Astrocyte (in vitro differentiated cells and primary cell): ENCODE measurements around the gene RMI2. TPM values are rescaled to one million over a fixed set of nuclear protein-coding genes. Genes with fewer than 3 reads are reported as not detected.

ENCODE experiments used
- DNase-seq: peaks from one replicate; pipeline ENCODE4 v3.0.0-alpha.2; 2010; ENCODE audit warnings: low read depth
- FAIRE-seq: peaks from 2 replicates; lab custom pipeline; 2011; peaks lifted over from hg19 to GRCh38; lab: Jason Lieb, UNC
- H2AFZ ChIP-seq: 2 replicates; pipeline ENCODE4 v1.6.0; 2012; ENCODE audit warnings: low read depth, low read length, inconsistent platforms
- H3K27ac ChIP-seq: 2 replicates; pipeline ENCODE4 v1.5.1; 2011; ENCODE audit warnings: low read depth, low read length, inconsistent platforms
- H3K27me3 ChIP-seq: 2 replicates; pipeline ENCODE4 v1.6.0; 2011; ENCODE audit warnings: low read length, inconsistent platforms; ENCODE audit not compliant: insufficient read depth
- H3K36me3 ChIP-seq: 2 replicates; pipeline ENCODE4 v1.5.1; 2011; ENCODE audit warnings: low read length, inconsistent platforms; ENCODE audit not compliant: insufficient read depth
- H3K4me1 ChIP-seq: 2 replicates; pipeline ENCODE4 v1.5.1; 2011; ENCODE audit warnings: low read length, inconsistent platforms; ENCODE audit not compliant: insufficient read depth
- H3K4me2 ChIP-seq: 2 replicates; pipeline ENCODE4 v1.6.0; 2012; ENCODE audit warnings: low read length, inconsistent platforms
- H3K4me3 ChIP-seq: 2 replicates; pipeline ENCODE4 v1.5.1; 2011; ENCODE audit warnings: low read depth, mild to moderate bottlenecking, low read length, inconsistent platforms; ENCODE audit not compliant: insufficient read depth
- H3K79me2 ChIP-seq: 2 replicates; pipeline ENCODE4 v1.6.0; 2012; ENCODE audit warnings: mild to moderate bottlenecking, low read length, inconsistent platforms; ENCODE audit not compliant: insufficient read depth
- H3K9ac ChIP-seq: 2 replicates; pipeline ENCODE4 v1.6.0; 2012; ENCODE audit warnings: mild to moderate bottlenecking, low read length, inconsistent platforms
- H3K9me3 ChIP-seq: 2 replicates; pipeline ENCODE4 v1.5.1; 2012; ENCODE audit warnings: low read depth, mild to moderate bottlenecking, low read length, inconsistent platforms; ENCODE audit not compliant: insufficient read depth
- H4K20me1 ChIP-seq: 2 replicates; pipeline ENCODE4 v1.6.0; 2012; ENCODE audit warnings: low read length, inconsistent platforms; ENCODE audit not compliant: insufficient read depth
- H3K27ac Mint-ChIP-seq: one replicate; pipeline ENCODE4 v1.8.0; 2021; ENCODE audit warnings: mild to moderate bottlenecking, mixed read lengths; ENCODE audit not compliant: unreplicated experiment
- H3K27me3 Mint-ChIP-seq: one replicate; pipeline ENCODE4 v1.8.0; 2021; ENCODE audit warnings: low read depth, mixed read lengths; ENCODE audit not compliant: unreplicated experiment
- H3K36me3 Mint-ChIP-seq: one replicate; pipeline ENCODE4 v1.8.0; 2021; ENCODE audit warnings: low read depth, mixed read lengths; ENCODE audit not compliant: unreplicated experiment
- H3K4me1 Mint-ChIP-seq: one replicate; pipeline ENCODE4 v1.8.0; 2021; ENCODE audit warnings: low read depth, mixed read lengths; ENCODE audit not compliant: unreplicated experiment
- H3K4me3 Mint-ChIP-seq: one replicate; pipeline ENCODE4 v1.8.0; 2021; ENCODE audit warnings: mild to moderate bottlenecking, moderate library complexity, mixed read lengths; ENCODE audit not compliant: unreplicated experiment
- H3K9me3 Mint-ChIP-seq: one replicate; pipeline ENCODE4 v1.8.0; 2021; ENCODE audit warnings: mild to moderate bottlenecking, mixed read lengths; ENCODE audit not compliant: unreplicated experiment
- EZH2 ChIP-seq: IDR thresholded peaks from 2 replicates; pipeline ENCODE4 v1.6.1; 2012; ENCODE audit warnings: mild to moderate bottlenecking, low read length, inconsistent platforms; ENCODE audit not compliant: insufficient read depth
- total RNA-seq: library from RNA; stranded (reverse); gene quantifications from 2 replicates; pipeline ENCODE4 v1.2.1, GENCODE V29; 2021
- TF ChIP-seq, protein P1 (sequence below): IDR thresholded peaks from 2 replicates; pipeline ENCODE4 v1.5.1; 2011; ENCODE audit warnings: low read depth, mild to moderate bottlenecking, inconsistent platforms, low read length, moderate library complexity; ENCODE audit not compliant: insufficient read depth

The RMI2 gene
- total RNA-seq, 1 donor from 2014 or later: 7.8 TPM

- no peak for FAIRE-seq
- Mint-ChIP-seq H3K27me3 (peaks cover 4% of the 10 kb centered on the region), H3K4me1 (peaks cover 16% of the 10 kb centered on the region), H3K36me3 (peaks cover 3% of the 10 kb centered on the region), H3K27ac (no peak overlapping the region), H3K4me3 (no peak overlapping the region), H3K9me3 (no peaks in the 10 kb centered on the region)
- peak overlapping the region; percentile 63 for H3K4me2 ChIP-seq
- H3K4me3 ChIP-seq: no peak overlapping the region
- peak overlapping the region; percentile 0 for H3K27ac ChIP-seq
- TF ChIP-seq, protein P1, sequence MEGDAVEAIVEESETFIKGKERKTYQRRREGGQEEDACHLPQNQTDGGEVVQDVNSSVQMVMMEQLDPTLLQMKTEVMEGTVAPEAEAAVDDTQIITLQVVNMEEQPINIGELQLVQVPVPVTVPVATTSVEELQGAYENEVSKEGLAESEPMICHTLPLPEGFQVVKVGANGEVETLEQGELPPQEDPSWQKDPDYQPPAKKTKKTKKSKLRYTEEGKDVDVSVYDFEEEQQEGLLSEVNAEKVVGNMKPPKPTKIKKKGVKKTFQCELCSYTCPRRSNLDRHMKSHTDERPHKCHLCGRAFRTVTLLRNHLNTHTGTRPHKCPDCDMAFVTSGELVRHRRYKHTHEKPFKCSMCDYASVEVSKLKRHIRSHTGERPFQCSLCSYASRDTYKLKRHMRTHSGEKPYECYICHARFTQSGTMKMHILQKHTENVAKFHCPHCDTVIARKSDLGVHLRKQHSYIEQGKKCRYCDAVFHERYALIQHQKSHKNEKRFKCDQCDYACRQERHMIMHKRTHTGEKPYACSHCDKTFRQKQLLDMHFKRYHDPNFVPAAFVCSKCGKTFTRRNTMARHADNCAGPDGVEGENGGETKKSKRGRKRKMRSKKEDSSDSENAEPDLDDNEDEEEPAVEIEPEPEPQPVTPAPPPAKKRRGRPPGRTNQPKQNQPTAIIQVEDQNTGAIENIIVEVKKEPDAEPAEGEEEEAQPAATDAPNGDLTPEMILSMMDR: no peak
- no peak for TF ChIP-seq EZH2
- H4K20me1 ChIP-seq: no peaks in the 10 kb centered on the region
- H3K9me3 ChIP-seq: no peaks in the 10 kb centered on the region
- no peak for DNase-seq
- H3K36me3 ChIP-seq: no peaks in the 10 kb centered on the region
- no peaks in the 10 kb centered on the region for H3K27me3 ChIP-seq
- no peak overlapping the region for H3K9ac ChIP-seq
- peaks cover 22% of the 10 kb centered on the region for H3K4me1 ChIP-seq
- H3K79me2 ChIP-seq: peaks cover 6% of the 10 kb centered on the region
- peak overlapping the region; percentile 32 for H2AFZ ChIP-seq
Measured at GRCh38 chr16:11350519-11350918, 5.3 kb downstream of the RMI2 start.

GRCh38 chr16:11350921-11351335, 5.7 kb downstream of the RMI2 start:
- Histone ChIP-seq H4K20me1 (no peaks in the 10 kb centered on the region), H2AFZ (peak overlapping the region; percentile 32), H3K9me3 (no peaks in the 10 kb centered on the region), H3K27me3 (no peaks in the 10 kb centered on the region), H3K79me2 (peaks cover 2% of the 10 kb centered on the region), H3K27ac (peak overlapping the region; percentile 0), H3K9ac (peak overlapping the region; percentile 2), H3K36me3 (no peaks in the 10 kb centered on the region), H3K4me2 (peak overlapping the region; percentile 63), H3K4me3 (no peak overlapping the region), H3K4me1 (peaks cover 19% of the 10 kb centered on the region)
- TF ChIP-seq, protein P1: no peak
- no peak for TF ChIP-seq EZH2
- H3K36me3 Mint-ChIP-seq: peaks cover 3% of the 10 kb centered on the region
- peaks cover 4% of the 10 kb centered on the region for H3K27me3 Mint-ChIP-seq
- H3K4me1 Mint-ChIP-seq: peaks cover 16% of the 10 kb centered on the region
- H3K27ac Mint-ChIP-seq: no peak overlapping the region
- H3K9me3 Mint-ChIP-seq: no peaks in the 10 kb centered on the region
- FAIRE-seq (no peak), DNase-seq (peak; percentile 44)
- no peak overlapping the region for H3K4me3 Mint-ChIP-seq

DNA sequence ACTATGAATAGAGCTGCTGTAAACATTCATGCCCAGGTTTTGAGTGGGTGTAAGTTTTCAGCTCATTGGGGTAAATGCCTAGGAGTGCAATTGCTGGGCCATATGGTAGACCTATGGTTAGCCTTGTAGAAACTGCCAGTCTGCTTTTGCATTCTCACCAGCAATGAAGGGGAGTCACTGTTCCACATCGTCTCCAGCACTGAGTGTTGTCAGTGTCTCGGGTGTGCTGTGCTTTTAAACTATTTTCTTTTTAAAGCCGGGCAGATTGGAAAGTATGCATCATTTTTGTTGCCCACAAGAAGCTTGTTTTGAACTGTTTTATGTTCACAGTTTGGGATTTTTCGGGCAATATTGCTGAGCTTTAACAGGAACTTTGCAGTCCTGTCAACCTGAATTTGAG, 7.9 kb downstream of the RMI2 start:
- H2AFZ ChIP-seq: no peak overlapping the region
- Mint-ChIP-seq H3K27ac (no peak overlapping the region), H3K4me3 (no peak overlapping the region), H3K4me1 (peaks cover 22% of the 10 kb centered on the region), H3K27me3 (peaks cover 4% of the 10 kb centered on the region), H3K9me3 (no peaks in the 10 kb centered on the region), H3K36me3 (peaks cover 3% of the 10 kb centered on the region)
- H4K20me1 ChIP-seq: no peaks in the 10 kb centered on the region
- TF ChIP-seq EZH2: no peak
- TF ChIP-seq, protein P1: no peak
- FAIRE-seq (no peak), DNase-seq (no peak)
- H3K36me3 ChIP-seq: no peaks in the 10 kb centered on the region
- H3K4me1 ChIP-seq: peaks cover 32% of the 10 kb centered on the region
- no peak overlapping the region for H3K27ac ChIP-seq
- H3K9me3 ChIP-seq: no peaks in the 10 kb centered on the region
- H3K4me3 ChIP-seq: no peak overlapping the region
- no peak overlapping the region for H3K4me2 ChIP-seq
- no peaks in the 10 kb centered on the region for H3K79me2 ChIP-seq
- H3K9ac ChIP-seq: no peak overlapping the region
- H3K27me3 ChIP-seq: no peaks in the 10 kb centered on the region
